ENCODE results near the gene VWA8. TPM values are rescaled to one million over a fixed set of nuclear protein-coding genes. Genes with fewer than 3 reads are reported as not detected.

VWA8 gene
- polyA plus RNA-seq, 1 experiment = 12.4 TPM

GRCh38 chr13:41597348-41598041 lies 363.4 kb downstream of the VWA8 start:
- Histone ChIP-seq H3K27ac (ENCODE audit: low read depth, low read length) (peak overlapping the region; percentile 42), H3K4me3 (ENCODE audit: low read depth, low read length) (no peak overlapping the region), H3K9me3 (ENCODE audit: control insufficient read depth, insufficient read depth, low read length) (no peaks in the 10 kb centered on the region), H3K27me3 (ENCODE audit: control insufficient read depth, insufficient read depth, low read length) (no peaks in the 10 kb centered on the region)
- no peak for TF ChIP-seq CTCF (IDR thresholded peaks at IDR 0.05; ENCODE audit: low read depth, low read length)
- ChIA-PET CTCF (interaction anchor here (0.6 kb wide), 1 partner anchor 55 kb away, joined by 3 read pairs; no protein-coding TSS in a partner anchor), POLR2A (no interaction called here)
- DNase-seq (ENCODE audit: low read depth, low spot score) = no peak

GRCh38 chr13:41596190-41596589 lies 364.7 kb downstream of the VWA8 start:
- ChIA-PET POLR2A (interaction anchor here (1.0 kb wide), 2 partner anchors 15 to 18 kb away, joined by 3 to 4 read pairs; no protein-coding TSS in a partner anchor), CTCF (no interaction called here)
- TF ChIP-seq CTCF (IDR thresholded peaks at IDR 0.05; ENCODE audit: low read depth, low read length) = peak; percentile 30; the same call in 1 of the 2 replicates
- Histone ChIP-seq H3K9me3 (ENCODE audit: control insufficient read depth, insufficient read depth, low read length) (no peaks in the 10 kb centered on the region), H3K27me3 (ENCODE audit: control insufficient read depth, insufficient read depth, low read length) (no peaks in the 10 kb centered on the region), H3K27ac (ENCODE audit: low read depth, low read length) (peak overlapping the region; percentile 48), H3K4me3 (ENCODE audit: low read depth, low read length) (no peak overlapping the region)
- no peak for DNase-seq (ENCODE audit: low read depth, low spot score)

- no peak for DNase-seq (ENCODE audit: low read depth, low spot score)
- H3K9me3 ChIP-seq (ENCODE audit: control insufficient read depth, insufficient read depth, low read length) = no peaks in the 10 kb centered on the region
- ChIA-PET CTCF (no interaction called here), POLR2A (interaction anchor here (1.0 kb wide), 1 partner anchor 19 kb away, joined by 3 read pairs; no protein-coding TSS in a partner anchor)
- H3K27me3 ChIP-seq (ENCODE audit: control insufficient read depth, insufficient read depth, low read length) = no peaks in the 10 kb centered on the region
- H3K4me3 ChIP-seq (ENCODE audit: low read depth, low read length) = no peak overlapping the region
- no peak for TF ChIP-seq CTCF (IDR thresholded peaks at IDR 0.05; ENCODE audit: low read depth, low read length)
- no peak overlapping the region for H3K27ac ChIP-seq (ENCODE audit: low read depth, low read length)
Measured at GRCh38 chr13:41595298-41595697, 365.6 kb downstream of the VWA8 start.

- ChIA-PET CTCF (interaction anchor here (0.6 to 1.8 kb wide), 3 partner anchors 62 to 114 kb away, joined by 3 to 7 read pairs (median 3); no protein-coding TSS in a partner anchor), POLR2A (no interaction called here)
- TF ChIP-seq CTCF (IDR thresholded peaks at IDR 0.05; ENCODE audit: low read depth, low read length) = no peak
Measured at GRCh38 chr13:41590643-41591042, 370.3 kb downstream of the VWA8 start.

GRCh38 chr13:41590122-41590521 lies 370.8 kb downstream of the VWA8 start:
- no peak for TF ChIP-seq CTCF (IDR thresholded peaks at IDR 0.05; ENCODE audit: low read depth, low read length)
- CTCF ChIA-PET = interaction anchor here (0.7 to 1.8 kb wide), 2 partner anchors 62 to 115 kb away, joined by 3 to 7 read pairs; no protein-coding TSS in a partner anchor
- POLR2A ChIA-PET = interaction anchor here (2.0 kb wide), 1 partner anchor 24 kb away, joined by 8 read pairs; no protein-coding TSS in a partner anchor
- H3K27ac ChIP-seq (ENCODE audit: low read depth, low read length) = no peak overlapping the region
- no peak overlapping the region for H3K4me3 ChIP-seq (ENCODE audit: low read depth, low read length)
- no peaks in the 10 kb centered on the region for H3K9me3 ChIP-seq (ENCODE audit: control insufficient read depth, insufficient read depth, low read length)
- no peak for DNase-seq (ENCODE audit: low read depth, low spot score)
- no peaks in the 10 kb centered on the region for H3K27me3 ChIP-seq (ENCODE audit: control insufficient read depth, insufficient read depth, low read length)

More at GRCh38 chr13:41590643-41591042, 370.3 kb downstream of the VWA8 start:
- Histone ChIP-seq H3K27me3 (ENCODE audit: control insufficient read depth, insufficient read depth, low read length) (no peaks in the 10 kb centered on the region), H3K9me3 (ENCODE audit: control insufficient read depth, insufficient read depth, low read length) (no peaks in the 10 kb centered on the region), H3K4me3 (ENCODE audit: low read depth, low read length) (no peak overlapping the region), H3K27ac (ENCODE audit: low read depth, low read length) (no peak overlapping the region)
- no peak for DNase-seq (ENCODE audit: low read depth, low spot score)
